HG02973 (cell line): ENCODE measurements around the gene TDRD12.

ENCODE experiments used
- ATAC-seq: cut with Tn5 transposase; IDR thresholded peaks from one replicate; pipeline ENCODE4 v1.9.1; 2021; ENCODE audit warnings: moderate library complexity; ENCODE audit not compliant: unreplicated experiment

TDRD12 gene, protein sequence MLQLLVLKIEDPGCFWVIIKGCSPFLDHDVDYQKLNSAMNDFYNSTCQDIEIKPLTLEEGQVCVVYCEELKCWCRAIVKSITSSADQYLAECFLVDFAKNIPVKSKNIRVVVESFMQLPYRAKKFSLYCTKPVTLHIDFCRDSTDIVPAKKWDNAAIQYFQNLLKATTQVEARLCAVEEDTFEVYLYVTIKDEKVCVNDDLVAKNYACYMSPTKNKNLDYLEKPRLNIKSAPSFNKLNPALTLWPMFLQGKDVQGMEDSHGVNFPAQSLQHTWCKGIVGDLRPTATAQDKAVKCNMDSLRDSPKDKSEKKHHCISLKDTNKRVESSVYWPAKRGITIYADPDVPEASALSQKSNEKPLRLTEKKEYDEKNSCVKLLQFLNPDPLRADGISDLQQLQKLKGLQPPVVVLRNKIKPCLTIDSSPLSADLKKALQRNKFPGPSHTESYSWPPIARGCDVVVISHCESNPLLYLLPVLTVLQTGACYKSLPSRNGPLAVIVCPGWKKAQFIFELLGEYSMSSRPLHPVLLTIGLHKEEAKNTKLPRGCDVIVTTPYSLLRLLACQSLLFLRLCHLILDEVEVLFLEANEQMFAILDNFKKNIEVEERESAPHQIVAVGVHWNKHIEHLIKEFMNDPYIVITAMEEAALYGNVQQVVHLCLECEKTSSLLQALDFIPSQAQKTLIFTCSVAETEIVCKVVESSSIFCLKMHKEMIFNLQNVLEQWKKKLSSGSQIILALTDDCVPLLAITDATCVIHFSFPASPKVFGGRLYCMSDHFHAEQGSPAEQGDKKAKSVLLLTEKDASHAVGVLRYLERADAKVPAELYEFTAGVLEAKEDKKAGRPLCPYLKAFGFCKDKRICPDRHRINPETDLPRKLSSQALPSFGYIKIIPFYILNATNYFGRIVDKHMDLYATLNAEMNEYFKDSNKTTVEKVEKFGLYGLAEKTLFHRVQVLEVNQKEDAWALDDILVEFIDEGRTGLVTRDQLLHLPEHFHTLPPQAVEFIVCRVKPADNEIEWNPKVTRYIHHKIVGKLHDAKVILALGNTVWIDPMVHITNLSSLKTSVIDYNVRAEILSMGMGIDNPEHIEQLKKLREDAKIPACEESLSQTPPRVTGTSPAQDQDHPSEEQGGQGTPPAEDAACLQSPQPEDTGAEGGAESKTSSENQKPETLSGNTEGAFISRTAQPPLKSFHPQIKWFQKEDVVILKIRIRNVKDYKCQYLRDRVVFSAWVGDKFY (N-terminal part only)

DNA sequence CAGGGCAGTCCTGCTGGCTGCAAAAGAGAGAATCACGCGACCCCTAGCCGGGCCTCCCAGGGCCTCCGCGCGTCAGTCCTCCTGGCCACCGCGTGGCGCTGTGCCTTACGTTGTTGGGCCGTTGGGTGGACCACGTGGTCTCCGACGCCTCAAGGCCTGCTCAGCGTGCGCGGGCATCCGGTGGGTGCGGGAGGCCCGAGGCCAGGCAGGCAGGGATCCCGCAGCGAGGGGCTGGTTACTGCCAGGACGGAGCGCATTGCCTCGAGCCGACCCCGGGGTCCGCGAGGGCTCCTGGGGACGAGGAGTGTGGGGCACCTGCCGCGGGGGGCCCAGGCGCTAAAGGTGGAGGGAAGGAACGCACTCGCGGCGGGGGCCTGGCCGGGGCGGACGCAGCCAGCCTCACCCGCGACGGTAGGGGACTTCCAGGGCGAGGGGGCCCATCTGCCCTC, at the start of gene TDRD12:
Gene TDRD12, plus strand, starts transcription at position 157 of the 449 bp plus-strand sequence. CDS start 306 bp downstream, outside the sequence.
- ATAC-seq, result no peak

DNA sequence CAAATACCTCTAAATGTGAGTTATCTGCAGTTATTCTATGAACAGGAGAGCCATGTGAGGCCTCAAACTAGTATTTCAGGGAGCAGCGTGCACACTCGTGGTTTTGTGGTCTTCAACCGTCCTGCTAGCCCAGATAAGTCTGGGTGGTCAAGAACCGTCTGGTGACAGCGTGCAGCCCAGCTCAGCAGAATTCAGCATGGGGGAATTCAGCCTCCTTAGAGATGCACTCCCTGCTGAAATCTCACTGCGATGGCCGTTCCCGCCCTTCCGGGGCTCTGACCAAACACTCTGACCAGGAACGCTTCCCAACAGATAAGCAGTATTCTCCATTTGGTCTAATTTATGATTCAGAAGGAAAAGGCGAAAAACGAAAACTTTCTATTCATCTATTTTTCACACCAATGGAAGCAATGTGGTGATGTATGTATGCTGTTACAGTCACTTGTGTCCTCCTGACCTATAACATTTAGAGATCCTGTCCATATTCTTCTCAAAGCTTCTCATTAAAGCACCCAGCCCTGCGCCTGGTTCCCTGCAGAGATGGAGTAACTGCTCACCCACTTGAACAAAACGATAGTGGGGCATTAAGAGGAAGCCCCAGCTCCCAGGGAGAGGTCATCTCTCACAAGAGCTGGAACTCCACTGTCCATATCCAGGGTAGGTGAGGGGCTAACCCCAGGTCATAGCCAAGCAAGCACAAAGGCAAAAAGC, 47.5 kb upstream of the TDRD12 start:
- no peak for ATAC-seq

DNA sequence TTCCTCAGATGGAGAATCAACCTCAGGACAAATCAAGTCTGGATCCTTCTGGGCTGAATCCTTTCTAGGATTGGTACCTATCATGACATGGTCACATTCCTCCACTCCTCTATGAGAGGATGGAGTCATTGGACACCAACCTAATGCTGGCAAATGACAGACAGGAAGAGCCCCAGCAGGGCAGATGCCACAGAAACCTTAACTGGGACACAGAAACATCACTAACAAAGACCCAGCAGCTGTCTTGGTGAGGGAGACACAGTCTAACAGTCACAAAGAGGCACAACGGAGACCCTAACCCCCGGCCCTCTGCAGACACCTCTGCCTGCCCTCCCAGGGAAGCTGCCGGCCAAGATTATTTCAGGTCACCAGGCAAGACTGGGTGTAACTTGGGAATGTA, 46.7 kb upstream of the TDRD12 start:
- no peak for ATAC-seq

DNA sequence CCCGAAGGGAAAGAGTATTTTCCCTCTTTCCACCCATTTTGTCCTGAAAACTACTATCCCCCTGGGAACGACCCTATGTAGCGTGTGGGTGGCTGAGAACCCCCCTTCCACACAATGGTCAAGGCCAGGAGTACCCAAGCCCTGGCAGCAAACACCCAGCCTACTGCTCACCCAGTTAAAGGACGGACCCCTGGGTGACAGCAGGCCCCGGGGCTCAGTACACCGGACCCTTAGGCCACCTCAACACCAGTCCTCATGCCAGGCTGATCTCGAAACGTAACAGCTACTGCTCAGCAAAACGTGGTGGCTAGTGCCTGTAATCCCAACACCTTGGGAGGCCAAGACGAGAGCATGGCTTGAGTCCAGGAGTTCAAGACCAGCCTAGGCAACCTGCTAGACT, 46.0 kb upstream of the TDRD12 start:
- no peak for ATAC-seq

DNA sequence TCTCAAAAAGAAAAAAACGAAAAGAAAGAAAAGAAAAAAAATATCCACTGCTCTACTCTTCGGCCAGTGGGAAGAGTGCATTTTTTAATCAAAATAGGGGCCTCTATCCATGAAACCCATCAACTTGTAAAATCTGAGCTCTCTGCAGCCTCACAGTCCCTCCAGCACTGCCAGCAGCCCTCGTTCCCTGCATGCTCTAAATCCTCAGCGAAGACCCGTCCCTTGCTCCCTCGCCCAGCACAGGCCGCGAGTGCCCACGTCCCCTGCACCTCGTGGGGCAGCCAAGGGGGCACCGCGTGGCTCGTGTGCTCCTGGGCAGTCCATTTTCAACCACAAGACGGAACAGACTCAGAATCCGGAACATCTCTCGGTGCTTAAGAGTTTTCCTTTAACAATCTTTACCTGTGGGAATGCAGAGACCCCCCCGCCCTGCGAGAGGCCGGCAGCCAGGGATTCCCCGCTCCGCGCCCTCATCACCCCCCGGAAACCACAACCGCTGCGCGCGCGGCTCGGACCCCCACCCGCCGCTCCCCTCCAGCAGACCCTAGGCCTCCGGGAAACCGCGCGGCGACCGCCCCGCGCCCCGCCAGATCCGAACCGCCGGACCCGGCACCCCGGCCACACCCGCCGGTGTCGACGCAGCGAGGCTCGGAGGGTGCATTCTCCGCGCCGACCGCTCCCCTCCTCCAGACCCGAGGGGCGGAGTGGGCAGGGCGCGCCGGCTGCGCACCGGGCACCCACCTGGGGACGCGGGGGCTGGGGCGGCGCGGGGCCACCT, 45.2 kb upstream of the TDRD12 start:
- no peak for ATAC-seq

DNA sequence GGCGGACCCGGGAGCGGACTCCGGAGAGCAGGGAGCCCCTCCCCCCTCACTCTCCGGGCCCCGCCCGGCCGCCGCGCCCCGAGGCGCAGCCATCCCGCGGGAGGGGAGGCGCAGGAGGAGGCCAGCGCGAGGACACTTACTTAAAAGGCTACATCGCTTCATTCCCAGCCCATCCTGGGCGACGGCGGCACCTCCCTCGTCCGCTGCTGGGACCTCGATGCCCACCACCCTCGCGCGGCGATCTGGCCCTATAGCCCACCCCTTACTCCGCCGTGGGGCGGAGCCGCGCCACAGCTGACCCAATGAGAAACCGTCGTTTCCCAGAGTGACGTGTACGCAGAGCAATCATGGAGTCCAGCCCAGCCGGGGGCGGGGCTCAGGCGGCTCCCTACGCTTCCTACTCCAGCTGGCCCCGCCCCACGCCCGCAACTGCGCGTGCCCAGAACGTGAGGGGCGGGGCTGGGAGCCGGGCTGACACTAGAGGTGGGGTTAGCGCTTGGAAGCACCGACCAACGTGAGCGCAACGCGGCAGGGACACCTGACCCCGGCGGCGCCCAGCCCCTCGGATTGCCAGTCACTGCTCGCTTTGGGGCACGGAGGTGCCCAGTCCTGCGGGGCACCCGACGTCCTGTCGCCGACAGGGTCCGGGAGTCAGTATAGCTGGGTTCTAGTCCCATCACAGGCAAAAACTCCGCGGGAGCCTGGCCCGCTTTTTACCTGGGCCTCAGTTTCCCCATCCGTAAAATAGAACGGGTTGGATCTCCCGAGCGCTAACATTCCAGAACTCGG, 44.4 kb upstream of the TDRD12 start, which contains the start of gene ANKRD27:
Gene ANKRD27, minus strand, starts transcription at position 250 of the 789 bp plus-strand sequence. CDS start 16,165 bp downstream, outside the sequence.
- ATAC-seq, result peak; percentile 95

DNA sequence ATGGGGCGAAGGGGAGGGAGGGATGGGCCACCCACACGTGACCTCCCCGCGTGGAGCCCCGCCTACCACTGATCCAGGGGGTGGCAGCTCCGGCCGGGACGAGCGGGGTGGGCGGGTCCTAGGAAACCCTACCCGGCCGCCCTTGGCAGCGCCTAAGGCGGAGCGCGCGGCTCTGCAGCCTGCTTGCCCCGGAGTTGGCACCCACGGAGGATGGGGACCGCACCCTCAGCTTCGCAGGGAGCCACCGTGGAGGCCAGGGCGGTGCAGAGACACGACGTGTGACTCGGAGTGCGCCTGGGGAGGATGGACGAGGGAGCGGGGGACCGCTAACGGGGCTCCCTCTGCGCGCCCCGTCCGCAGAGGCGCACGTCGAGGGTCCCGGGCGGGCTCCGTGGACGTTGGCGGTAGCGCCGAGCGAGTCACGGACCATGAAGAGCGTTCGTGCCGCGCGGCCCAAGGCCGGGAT, 43.8 kb upstream of the TDRD12 start, which contains the start of gene RGS9BP:
Gene RGS9BP, plus strand, starts transcription at position 129 of the 466 bp plus-strand sequence. CDS start 416 bp downstream, outside the sequence.
- no peak for ATAC-seq

DNA sequence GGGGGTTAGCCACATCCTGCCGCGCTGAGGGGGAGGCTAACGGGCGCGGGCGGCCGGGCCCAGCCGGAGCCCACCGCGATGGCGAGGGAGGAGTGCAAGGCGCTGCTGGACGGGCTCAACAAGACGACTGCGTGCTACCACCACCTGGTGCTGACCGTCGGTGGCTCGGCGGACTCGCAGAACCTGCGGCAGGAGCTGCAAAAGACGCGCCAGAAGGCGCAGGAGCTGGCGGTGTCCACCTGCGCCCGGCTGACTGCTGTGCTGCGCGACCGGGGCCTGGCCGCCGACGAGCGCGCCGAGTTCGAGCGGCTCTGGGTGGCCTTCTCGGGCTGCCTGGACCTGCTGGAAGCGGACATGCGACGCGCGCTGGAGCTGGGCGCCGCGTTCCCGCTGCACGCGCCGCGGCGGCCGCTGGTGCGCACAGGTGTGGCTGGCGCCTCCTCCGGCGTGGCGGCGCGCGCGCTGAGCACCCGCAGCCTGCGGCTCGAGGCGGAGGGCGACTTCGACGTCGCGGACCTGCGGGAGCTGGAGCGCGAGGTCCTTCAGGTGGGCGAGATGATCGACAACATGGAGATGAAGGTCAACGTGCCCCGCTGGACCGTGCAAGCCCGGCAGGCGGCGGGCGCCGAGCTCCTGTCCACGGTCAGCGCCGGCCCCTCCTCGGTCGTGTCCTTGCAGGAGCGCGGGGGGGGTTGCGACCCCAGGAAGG, 43.2 kb upstream of the TDRD12 start:
- no peak for ATAC-seq

DNA sequence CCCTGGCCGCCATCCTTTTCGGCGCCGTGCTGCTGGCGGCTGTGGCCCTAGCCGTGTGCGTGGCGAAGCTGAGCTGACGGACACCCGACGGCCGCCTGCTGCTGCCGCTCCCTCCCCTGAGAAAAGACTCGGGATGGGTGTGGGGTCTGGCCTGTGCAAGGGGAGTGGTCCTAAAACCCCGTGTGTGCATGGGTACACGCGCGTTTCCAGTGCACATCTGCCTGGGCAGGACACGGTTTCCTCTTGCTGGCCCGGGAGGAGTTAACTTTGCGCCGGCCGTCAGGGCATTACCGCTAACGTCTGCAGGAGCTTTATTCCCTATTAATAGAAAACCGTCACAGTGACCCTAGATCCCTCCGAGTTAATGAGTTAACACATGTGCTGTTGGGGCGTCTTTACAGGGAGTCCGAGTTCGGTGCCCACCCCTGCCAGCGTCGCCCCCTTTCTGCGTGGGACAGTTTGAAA, 42.6 kb upstream of the TDRD12 start:
- ATAC-seq, result no peak

DNA sequence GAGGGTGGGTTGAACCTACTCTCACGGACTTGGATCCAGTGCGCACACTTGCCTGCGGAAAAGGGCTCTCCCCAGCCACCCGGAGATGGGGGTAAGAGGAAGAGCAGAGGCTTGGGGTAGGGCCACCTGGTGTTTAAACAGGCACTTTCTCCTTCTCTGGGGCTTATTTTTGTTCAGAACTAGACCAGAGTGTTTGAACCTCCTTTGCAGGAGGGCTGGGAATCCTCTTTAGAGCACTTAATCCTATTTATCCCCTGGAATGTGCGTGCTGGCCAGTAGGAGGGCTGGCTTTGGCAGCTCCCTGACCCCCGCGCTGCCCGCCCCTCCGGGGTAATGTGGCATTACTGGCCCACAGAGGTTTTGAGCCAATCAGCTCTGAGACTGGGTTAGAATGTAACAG, 41.9 kb upstream of the TDRD12 start:
- no peak for ATAC-seq

DNA sequence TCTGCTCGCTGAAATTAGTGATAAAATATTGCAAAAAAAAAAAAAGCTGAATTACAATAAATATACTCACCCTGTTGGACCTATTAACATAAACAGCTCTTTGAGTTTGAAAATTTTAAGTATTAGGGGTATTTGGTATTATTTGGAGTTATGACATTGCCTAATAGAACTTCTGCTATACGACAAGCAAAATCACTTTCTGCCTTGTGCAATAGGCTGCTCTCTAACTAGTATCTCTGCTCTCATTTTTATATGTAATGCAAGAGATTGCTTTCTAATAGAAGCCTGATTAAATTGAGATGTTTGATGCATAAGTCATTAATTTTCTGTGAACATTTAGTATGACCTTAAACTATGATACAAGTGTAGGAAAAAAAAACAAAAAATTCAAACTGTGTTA, 38.6 kb upstream of the TDRD12 start:
- ATAC-seq, result no peak

DNA sequence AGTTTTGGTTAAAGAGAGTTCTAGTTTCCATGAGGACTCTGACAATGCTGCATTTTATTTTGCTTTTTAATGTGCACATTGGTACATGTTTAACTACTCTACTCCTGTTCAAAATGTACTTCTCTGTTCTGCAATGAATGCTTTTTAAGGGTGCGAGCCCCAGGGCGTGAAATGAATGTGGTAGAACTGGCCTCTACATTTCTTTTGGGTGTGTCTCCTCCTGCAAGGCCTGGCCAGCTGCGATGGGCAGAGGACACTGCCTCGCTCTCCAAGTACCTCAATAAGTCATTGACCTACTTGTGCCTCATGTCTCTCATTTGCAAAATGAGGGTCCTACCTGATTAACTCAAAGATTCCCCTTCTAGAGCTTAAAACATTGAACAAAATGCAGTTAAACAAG, 37.2 kb upstream of the TDRD12 start:
- no peak for ATAC-seq

DNA sequence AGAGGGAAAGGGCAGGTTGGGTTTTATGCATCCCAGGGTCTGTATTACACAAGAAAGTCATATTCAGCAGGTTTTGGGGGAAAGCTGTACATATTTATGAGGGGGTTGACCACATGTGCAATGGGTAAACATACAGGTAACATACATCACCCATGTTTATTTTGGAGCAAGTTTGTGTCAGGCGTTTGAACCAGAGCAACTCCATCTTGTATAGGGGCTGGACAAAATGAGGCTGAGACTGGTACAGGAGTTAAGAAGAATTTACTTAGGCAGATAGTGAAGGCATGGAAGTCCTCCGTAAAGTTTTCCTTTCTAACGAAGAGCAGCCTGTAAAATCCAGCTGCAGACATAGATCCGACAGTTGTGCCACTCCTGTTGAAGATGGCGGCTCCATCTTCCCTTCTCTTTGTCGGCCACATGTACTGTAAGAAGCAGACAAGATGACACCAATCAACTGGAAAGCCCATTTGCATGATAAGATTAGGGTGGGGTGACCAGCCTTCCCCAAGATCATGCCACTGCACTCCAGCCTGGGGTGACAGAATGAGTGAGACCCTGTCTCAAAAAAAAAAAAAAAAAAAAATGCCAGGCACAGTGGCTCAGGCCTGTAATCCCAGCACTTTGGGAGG, 32.6 kb upstream of the TDRD12 start:
- no peak for ATAC-seq

DNA sequence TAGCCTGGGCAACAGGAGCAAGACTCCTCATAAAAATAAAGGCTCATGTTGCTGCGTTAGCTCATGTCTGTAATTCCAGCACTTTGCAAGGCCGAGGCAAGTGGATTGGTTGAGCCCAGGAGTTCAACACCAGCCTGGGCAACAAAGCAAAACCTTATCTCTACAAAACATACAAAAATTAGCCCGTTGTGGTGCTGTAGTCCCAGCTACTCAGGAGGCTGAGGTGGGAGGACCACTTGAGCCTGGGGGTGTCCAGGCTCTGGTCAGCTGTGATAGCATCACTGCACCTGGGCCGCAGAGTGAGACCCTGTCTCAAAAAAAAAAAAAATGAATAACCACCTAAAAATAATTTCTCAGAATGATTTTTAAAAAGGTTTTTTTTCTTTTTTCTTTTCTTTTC, 31.9 kb upstream of the TDRD12 start:
- no peak for ATAC-seq

DNA sequence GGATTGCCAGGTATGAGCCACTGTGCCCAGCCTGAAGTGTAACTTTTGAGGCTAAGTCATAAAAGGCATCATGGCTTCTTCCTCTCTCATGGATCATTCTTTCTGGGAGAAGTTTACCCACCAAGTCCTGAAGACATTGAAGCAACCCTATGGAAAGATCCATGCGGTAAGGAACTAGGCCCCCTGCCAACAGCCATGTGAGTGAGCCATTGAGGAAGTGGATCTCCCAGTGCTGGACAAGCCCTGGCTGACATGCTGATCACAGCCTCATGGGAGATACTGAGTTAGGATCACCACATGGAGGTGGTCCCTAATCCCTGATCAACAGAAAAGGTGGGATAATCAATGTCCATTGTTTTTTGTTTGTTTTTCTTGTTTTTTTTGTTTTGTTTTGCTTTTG, 31.3 kb upstream of the TDRD12 start:
- ATAC-seq, result no peak

DNA sequence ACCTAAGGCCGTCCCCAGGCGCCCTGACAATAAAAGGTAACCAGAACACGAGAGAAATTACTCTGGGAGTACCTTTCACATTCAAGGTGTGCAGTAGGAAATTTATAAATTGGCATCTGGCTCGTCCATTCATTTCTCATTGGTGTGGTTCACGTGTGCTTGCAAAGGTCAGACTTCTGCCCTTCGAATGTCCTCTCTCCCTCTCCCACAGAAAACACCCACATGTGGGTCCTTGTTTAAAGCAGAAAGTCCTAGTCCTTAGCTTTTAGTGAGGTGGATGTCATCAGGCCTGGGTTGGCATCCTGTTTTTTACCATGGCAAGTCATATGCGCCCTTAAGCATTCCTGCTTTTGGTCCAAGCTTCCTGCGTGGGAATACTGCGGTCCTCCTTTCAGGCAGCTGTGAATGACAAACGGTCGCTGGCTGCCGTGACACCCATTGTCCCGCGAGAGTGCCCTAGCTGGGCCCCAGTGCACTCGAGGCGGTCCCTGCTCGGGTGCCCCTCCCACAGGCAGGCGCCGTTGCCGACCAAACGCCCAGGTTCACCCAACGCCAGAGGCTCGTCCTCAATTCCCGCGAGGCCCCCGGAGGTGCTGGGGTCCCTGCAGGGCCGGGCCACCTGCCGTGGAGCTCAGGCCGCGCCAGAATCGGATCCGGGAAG, 28.1 kb upstream of the TDRD12 start, which contains the start of gene NUDT19:
Gene NUDT19, plus strand, starts transcription at position 531 of the 661 bp plus-strand sequence. CDS start 140 bp downstream, outside the sequence.
- ATAC-seq, result peak; percentile 91
